Adrenal gland (tissue), 5 donors: ENCODE measurements around the gene RGS19.

ENCODE experiments used
- CTCF ChIP-seq, 6 experiments: fragments of 450-650 bp in 4 of 6; fragments of 200-600 bp in 2 of 6; sonication (generic) in 1 of 6; IDR thresholded peaks; 1 replicate in 5 of 6; 2 replicates in 1 of 6; pipeline versions ENCODE4 v1.5.1 to v1.8.0; 2016 to 2021; ENCODE audit warnings: antibody characterized with exemption in 6 of 6, mild to moderate bottlenecking in 2 of 6, moderate library complexity in 1 of 6
- POLR2A ChIP-seq, 2 donors: fragments of 450-650 bp; IDR thresholded peaks; one replicate each; pipeline ENCODE4 v1.6.1; 2017; ENCODE audit warnings: antibody characterized with exemption in 2 of 2, mild to moderate bottlenecking in 2 of 2, moderate library complexity in 1 of 2
- donor health status: DM: no; HTN: no; CAD: no.

DNA sequence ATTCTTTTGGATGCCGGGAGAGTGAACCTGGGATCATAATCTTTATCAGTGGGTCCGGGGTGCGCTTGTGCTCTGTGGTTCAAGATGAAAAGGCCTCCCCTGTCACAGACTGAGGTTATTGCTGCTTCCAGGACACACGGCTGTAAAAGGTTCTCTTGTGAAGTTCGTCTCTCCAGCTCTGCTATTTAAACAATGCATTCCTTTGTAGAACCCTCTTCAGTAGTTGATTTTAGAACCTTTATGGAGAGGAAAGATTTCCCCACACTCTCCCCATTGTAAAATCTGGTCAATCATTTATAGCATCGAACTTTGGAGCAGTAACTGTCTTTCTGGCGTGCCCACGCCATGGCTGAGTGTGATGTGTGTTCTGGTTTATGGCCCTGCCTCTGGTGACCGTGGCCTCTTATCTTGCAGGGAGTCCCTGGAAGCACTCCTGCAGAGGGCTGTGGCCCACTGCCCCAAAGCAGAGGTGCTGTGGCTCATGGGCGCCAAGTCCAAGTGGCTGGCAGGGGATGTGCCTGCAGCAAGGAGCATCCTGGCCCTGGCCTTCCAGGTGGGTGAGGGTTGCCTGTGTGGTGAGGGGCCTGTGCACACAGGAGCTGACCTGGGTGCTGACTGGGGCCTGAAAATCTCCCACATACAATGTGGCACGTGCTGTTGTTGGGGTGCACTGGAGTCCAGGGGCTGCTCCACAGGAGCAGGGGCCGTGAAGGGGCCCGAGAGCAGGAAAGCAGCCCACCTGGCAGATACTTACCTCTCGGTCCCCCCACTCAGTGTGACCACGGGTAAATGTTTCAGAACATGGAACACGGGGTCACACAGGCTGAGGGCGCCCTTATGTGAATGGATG, 55.0 kb downstream of the RGS19 start:
- TF ChIP-seq POLR2A (IDR thresholded peaks at IDR 0.05): no peak
- no peak for TF ChIP-seq CTCF (IDR thresholded peaks at IDR 0.05)
